DMS 273 treated with DMSO at 0.1 percent for 48 hours (cell line): ENCODE results near the gene PPARD.
"Not testable (repeated sequence)": the region's sequence is repeated elsewhere in the genome, so short reads cannot be mapped to it uniquely, and the experiment has no call there.

ENCODE experiments used
- DNase-seq: peaks from one replicate; lab custom pipeline; 2025; lab: John Stamatoyannopoulos, UW

Gene PPARD

DNA sequence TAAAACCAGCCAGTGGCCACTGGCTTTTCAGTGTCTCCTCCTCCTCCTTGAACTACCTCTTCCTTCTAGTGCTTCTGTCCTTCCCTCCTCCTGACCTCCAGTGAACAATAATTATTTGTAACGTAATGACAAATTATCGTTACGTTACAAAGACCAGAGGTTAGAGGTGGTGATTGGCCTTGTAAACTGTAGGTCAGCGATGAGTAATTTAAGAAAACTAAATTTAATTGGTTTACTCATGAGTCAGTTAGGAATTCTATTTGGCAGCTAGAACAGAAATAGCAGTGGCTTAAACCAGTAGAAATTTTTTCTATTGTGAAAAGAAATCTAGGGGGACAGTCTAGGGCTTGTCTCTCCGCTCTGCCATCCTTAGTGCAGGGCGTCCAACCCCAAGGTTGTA is 38.8 kb downstream of the PPARD start:
- DNase-seq: no peak

DNA sequence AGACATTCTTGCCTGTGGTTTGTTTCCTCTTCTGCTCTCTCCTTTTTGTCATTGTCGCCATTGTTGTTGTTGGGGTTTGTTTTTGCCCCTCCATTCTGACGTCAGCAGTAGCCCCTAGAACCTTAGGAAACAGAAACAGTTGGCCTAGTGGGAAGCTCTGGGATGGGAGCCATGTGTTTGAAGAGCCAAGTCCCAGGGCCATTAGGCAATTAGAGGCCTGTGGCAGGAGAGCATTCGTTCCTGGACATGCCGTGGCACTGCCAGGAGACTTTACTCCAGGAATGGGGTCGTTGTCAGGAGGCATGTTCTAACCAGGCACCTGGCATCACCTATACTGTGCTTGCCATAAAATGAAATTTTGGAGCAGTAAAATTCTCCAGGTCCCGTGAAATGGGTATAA is 39.7 kb downstream of the PPARD start:
- no peak for DNase-seq

DNA sequence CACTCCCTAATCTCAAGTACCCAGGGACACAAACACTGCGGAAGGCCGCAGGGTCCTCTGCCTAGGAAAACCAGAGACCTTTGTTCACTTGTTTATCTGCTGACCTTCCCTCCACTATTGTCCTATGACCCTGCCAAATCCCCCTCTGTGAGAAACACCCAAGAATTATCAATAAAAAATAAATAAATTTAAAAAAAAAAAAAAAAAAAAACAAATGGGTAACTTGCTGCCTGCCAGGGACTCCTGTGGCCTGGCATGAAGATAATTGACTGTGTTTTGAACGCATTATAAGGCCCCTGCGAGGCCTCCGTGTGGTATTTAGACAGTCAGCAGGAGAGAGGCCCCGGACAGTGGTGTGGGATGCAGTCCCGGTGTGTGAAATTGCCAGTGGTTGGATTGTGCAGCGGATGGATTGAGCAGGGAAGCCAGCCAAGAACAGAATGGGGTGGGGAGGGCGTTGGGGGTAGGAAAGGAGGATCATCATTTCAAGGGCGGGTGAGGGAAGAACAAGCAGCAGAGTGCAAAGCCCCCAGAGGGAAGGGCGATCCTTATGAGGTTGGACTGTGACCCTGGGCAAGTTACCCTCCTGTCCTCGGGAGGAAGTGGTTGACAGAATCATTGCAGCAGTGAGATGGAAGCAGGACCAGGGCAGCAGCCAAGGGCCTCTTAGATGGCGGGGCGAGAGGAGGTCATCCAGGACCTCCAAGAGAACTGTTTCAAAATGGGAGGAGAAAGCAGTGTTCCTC is 43.3 kb downstream of the PPARD start:
- DNase-seq: no peak

DNA sequence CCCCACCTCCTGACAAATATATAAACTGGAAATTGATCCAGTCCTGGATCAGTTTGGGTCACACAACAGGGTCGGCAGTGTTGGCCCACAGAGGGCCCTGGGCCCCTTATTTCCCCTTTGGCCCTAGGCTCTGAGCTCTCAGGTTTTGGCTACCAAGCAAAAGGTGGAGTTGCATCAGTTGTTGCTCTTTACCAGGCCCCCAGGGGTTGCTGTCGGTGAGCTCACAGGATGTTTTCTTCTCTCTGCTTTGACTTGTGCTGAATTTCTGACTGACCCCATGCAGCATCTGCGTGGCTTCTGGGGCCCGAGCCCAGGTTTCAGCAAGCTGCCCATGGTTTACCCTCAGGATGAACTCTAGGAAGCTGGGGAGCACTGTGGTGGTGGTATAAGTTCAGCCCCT is 44.6 kb downstream of the PPARD start:
- no peak for DNase-seq

DNA sequence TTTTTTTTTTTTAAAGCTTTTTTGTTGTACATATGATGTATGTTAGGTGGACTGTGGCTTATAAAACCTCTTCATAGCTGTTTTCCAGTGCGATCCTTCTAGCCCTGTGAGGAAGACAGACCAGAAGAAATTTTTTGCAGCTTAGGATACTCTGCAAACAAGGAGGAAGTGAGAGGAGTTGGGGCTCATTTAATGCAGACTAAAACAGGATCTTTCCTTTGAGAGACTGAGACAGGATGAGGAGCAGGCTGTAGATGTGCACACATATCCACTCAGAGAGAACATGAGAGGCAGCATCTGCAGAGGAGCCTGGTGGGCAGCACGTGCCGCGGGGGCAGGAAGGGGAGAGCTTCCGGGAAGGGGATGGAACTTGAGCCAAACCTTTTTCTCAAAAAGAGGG is 45.7 kb downstream of the PPARD start:
- DNase-seq: no peak

DNA sequence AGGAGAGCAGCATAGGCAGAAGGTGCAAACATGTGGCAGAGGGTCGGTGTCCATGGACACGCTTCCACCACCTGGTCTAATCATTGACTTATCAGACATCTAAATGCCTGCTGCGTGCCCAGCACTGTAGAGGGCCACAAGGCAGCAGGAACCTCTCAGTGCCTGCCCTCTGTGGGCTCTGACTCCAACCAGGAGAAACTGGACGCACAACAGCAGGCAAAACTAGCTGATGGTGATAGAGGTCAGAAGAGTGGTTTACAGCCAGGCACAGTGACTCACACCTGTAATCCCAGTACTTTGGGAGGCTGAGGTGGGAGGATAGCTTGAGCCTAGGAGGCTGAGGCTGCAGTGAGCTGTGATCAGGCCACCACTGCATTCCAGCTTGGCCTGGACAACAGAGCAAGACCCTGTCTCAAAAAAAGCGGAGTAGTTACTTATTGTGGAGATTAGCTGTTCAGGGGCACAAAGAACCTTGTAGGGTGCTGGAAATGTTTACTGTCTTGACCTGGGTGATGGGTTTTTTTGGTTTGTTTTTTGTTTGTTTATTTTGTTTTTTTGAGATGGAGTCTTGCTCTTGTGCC is 46.5 kb downstream of the PPARD start:
- DNase-seq: no peak

DNA sequence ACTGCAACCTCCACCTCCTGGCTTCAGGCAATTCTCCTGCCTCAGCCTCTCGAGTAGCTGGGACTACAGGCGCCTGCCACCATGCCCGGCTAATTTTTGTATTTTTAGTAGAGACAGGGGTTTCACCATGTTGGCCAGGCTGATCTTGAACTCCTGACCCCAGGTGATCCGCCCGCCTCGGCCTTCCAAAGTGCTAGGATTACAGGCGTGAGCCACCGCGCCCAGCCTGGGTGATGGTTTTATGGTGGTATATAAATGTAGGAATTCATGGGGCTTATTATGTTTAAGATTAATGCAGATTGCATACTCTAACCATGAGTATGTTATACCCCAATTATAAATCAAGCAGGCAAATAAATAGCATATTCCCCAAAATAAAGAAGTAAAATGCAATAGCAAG is 47.0 kb downstream of the PPARD start:
- not testable (repeated sequence) for DNase-seq

DNA sequence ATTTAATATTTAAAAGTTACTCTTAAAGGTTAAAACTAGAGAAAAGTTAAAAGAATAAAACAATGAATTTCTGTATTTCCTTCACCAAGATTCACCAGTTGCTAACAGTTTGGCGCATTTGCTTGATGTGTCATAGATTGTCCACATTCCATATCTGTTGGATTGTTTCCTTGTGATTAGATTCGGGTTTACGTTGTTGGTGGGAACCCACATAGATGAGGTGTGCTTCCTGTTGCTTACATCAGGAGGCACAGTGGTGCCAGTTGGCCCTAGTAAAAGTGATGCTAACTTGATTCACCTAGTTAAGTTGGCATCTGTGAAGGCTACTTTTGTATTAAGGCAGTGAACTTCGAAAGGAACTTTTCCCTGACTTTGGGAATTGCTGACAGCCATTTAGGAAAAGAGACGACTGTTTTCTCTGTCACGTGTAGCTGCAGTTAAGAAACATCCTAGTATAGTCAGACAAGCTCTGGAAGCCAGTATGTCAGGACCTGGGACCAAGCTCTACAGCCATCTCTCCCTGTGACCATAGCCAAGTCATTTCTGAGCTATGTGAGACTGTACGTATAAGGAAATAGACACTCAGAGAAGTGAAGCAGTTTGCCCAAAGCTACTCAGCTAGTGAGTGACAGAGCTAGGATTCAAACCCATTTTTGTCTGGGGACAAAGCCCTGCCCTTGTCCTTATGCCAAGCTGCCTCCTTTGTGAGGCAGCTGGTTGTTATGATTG is 49.0 kb downstream of the PPARD start:
- no peak for DNase-seq

DNA sequence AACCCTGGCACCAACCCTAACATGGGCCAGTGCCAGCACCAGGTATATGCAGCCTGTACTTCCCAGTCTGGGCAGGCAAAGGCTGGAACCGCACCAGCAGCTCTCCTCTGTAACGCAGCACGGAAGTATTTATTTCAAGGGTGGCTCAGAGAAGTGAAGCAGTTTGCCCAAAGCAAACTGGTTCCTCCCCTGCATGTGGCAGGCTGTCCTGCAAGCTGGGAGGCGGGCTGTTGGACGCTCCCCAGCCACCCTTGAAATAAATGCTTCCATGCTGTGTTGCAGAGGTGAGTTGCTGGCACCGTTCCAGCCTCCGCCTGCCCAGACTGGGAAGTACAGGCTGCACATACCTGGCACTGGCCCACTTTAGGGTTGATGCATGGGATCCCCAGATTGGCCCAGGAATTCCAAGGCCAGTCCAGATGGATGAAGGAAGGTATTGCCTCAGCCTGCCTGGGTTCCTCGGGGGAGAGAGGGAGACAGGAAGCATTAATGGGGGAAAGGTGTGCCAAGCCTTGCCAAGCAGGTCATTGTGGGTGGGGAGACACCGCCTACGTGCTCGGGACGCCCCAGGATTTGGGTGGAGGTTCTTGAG is 49.8 kb downstream of the PPARD start:
- no peak for DNase-seq

DNA sequence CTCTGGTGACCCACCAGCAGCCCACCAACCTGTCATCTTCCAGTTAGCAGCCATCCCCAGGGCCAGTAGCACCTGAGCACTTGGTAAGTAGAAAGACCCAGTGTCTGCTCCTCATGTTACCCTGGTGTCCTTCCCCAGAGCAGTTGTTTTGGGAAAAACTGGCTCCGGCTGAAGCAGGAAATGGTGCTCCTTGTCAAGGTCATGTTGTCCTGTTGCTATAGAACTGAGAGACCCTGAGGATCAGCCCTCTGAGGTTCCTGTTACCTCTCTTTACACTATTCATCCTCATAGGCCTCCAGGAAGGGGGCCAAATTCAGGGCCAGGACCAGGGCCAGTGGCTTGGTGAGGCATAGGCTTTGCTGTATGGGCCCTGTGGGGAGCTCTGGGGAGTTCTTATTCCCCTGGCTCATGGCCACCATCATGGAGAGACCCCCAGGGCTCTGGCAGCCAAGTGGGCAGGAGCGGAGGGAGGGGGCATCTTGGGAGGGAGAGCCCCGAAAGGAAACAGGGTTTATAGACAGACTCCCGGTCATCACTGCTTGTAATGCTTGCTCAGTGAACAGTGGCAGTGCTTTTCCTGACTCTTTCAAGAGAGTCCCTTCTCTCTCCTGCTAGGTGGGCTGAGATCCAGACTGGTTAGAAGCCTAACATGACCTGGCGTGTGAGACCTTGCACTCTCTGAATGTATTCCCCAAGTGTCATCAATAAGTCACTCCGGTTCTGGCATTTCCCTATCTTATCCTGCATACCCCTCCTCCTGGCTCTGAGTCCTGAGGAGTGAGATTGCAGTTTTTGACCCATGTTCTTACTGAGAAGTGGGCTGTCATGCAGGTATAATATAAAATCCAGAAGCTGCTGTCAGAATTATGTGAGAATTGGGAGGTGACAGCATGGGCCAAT is 50.7 kb downstream of the PPARD start:
- DNase-seq: no peak

DNA sequence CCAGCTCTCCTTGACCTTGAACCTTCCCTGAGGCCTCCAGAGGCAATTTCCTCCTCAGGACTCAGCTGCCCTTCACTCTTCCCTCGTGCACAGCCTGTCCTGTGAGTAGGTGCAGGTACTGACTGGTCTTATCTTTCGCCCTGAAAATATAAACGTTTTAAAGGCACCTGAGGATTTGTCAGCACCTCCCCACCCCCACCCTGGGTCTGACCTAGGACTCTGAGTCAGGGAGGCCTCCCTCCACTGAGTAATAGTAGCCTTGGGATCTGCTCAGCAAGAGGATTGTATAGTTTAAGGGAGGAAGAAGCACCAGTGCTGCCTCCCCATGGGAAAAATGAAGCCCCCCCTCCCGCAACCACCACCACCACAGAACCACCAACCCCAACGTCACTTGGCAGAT is 54.6 kb downstream of the PPARD start:
- DNase-seq: no peak

DNA sequence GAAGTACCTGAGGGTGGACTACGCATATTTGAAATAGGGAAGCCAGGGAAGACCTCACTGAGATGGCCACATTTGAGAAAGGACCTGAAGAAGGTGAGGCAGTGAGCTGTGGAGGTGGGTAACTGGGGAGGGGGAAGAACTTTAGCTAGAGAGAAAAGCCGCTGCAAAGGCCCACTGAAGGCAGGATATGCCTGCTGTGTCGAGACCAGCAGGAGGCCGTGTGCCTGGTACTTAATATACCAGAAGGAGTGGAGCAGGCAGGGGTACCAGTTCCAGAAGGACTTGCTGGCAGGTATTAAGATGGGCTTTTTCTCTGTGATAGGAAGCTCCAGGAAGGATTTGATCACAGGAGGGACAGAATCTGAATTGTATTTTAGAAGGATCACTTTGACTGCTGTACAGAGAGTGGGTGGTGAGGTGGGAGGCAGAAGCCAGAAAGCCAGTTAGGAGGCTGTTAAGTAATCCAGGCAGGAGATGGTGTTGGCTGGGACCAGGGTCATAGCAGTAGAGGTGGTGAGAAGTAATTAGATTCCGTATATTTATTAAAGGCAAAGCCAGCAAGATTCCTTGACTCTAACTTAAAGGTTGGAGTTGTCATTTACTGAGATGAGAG is 55.6 kb downstream of the PPARD start:
- DNase-seq: no peak

DNA sequence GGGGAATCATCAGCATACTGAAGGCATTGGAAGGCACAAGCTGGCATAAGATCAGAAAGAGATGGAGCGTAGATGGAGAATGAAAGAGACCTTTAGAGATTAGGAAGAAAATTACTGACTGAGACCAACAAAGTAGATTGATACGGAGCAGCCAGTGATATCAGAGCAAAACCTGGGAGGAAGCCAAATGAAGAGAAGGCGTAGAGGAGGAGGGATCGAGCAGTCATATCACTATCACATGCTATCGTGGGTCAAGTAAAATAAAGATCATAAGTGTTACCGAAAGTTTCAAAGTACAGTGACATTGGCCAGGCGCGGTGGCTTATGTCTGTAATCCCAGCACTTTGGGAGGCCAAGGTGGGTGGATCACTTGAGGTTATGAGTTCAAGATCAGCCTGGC is 56.2 kb downstream of the PPARD start:
- no peak for DNase-seq

DNA sequence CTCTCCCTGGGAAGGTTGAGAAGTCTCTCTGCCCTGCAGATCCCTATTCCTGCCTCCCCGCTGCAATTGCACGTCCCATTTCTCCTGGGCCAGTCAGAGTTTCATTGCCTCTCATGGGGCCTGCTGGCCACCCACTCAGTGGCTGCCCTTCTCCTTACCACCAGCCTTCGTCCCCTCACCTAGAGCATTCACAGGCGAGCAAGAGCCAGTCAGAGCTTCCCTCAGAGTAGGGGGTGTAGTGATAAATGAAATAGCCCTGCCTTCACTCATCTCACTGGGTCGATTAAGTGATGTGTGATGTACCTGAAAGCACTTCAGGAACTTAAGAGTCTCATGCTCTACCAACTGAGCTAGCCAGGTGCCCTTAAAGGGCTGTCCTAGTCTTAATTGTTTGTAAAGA is 57.8 kb downstream of the PPARD start:
- DNase-seq: no peak

DNA sequence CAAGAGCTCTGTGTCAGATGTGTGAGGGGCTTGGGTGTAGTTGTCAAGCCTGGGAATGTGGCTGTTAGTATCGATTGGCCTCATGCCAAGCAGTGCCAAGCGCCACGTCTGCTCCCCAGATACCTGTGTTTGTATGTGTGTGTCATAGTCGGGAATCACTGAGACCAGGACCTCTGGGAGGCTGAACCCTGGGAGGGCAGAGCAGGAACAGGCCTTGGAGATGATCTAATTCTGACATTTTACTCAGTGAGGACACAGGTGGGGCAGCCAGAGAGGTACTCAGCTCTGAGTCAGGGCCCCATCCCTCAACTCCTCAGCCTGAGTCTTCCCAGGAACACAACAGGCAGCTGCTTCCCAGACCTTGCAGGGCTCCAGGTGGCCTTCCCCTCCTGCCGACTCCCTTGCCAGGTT is 58.5 kb downstream of the PPARD start:
- DNase-seq: no peak

DNA sequence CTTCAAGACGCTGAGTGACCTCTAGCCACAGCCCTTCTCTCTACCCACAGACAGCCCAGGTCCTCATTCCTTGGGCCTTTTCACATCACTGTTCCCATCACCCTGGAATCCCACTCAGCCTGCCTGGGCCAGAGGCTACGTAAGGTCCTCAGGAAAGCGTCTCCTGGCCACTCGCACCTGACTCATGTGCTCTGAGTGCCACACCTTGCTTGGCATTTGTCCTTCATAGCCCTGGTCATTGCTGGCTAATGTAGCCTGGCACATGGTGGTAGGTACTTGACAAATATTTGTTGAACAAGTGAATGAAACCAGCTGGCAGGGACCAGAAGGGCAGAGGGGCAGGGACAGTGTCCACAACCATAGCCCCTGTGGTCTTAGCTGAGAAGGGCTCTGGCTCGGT is 59.2 kb downstream of the PPARD start:
- no peak for DNase-seq

DNA sequence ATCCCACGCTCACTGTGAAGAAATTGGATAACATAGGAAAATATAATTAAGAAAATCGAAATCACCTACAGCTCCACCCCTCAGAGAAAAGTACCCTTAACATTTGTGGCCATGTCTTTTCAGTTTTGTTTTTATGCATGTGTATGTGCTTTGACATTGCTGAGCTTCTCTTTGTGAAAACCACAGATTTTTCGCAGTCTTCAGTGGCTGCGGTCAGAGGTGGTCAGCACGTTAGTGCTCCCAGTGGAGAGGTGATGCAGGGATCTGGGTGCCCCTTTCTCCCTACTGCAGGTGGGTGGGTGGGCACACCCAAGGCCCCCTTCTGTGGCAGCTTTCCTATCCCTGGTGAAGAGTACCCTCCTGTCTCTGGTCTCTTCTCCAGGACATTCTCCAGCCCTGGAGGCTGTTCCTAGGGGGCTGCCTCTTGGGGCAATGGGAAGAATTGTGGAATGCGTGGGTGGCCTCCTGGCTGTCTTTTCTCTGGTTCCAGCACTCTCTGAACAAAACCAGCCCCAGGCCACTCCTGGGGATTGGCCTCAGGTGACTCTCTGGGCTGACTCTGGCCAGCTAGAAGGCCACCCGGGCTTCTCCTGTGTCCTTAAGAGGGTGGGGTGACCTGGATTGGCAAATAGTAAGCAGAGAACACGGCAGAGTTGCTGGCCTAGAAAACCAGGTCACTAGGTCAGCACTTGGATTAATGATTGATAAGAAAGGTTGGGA is 59.9 kb downstream of the PPARD start:
- no peak for DNase-seq

DNA sequence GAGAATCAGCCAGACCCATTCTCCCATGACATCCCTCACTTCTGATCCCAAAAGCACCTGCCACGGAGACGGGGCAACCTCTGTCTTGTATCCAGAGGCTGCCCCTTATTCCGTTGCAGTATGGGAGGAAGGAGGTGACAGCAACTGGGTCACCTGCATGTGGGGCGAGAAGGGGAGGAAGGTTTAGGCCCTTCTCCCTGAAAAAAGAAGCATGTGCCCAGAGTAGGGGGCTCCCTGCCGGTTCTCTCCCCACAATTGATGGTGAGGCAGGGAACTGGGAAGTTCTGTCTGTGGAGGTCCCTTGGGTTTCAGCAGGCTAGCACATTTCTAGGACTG is 60.5 kb downstream of the PPARD start:
- no peak for DNase-seq

DNA sequence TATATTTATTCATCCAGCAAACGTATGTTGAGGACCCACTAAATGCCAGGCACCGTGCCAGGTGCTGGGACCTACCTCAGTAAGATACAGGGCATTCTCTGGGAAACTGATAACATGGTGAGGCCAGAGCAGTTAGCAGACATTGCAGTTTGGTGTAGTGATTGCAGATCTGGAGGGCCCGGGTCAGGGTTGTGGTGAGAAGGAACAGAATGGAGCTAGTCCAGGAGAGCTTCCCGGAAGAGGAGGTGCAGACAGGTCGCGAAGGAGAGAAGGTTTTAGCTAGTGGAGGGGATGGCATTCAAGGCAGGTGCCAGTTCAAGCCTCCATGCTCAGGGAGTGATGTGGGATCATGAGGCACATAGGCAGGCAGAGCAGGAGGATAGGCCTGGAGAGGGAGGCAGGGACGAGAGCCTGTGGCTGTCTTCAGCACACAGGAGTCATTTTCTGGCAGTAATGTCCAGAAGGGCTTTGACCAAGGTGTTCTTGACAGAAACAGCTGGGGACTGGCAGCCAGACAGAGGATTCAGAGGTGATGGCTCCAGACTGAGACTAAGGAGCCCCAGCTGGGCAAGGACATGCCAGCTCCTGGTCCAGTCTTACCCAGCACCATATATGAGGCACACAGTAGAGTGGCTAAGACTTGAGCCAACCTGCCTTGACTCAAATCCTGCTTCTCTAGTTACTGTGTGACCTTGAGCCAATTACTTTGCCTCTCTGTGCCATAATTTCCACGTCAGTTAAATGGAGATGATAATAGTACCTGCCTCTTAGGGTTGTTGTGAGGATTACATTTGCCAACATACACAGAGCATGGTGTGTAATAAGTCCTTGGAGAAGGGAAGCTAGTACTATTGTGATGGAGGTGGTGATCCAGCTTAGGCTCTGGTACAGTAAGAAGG is 61.4 kb downstream of the PPARD start:
- no peak for DNase-seq
